ENCODE data around the gene SLC35A2.

The SLC35A2 gene

DNA sequence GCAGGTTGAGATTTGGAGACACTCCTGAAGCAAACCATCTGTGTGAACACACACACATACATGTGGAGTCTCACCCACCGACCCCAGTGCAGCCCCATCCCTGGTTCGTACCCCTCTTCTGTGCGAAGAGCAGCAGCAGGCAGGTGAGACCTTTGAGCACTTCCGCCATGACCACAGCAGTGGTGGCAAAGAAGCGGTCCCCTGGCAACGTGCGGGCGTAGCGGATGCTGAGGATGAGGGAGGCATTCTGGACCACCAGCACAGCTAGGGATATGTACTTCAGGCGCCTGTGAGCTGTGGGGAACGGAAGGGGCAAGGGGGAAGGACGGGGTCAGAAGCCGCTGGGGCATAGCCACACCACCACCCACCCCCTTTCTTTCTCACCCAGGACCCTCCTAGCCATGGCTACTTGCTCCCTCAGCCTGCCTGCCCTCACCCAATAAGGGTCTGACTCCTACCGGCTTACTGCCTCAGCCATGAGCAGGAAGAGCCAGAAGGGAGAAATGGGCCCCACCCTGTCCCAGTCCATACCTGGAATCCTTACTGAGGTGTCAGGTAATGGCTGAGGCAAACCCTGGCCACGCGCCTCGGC, 1.6 kb downstream of the SLC35A2 start:
- H3K4me3 ChIP-seq (ENCODE audit: low read depth, low read length): no peak overlapping the region
- TF ChIP-seq, protein P1, sequence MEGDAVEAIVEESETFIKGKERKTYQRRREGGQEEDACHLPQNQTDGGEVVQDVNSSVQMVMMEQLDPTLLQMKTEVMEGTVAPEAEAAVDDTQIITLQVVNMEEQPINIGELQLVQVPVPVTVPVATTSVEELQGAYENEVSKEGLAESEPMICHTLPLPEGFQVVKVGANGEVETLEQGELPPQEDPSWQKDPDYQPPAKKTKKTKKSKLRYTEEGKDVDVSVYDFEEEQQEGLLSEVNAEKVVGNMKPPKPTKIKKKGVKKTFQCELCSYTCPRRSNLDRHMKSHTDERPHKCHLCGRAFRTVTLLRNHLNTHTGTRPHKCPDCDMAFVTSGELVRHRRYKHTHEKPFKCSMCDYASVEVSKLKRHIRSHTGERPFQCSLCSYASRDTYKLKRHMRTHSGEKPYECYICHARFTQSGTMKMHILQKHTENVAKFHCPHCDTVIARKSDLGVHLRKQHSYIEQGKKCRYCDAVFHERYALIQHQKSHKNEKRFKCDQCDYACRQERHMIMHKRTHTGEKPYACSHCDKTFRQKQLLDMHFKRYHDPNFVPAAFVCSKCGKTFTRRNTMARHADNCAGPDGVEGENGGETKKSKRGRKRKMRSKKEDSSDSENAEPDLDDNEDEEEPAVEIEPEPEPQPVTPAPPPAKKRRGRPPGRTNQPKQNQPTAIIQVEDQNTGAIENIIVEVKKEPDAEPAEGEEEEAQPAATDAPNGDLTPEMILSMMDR (IDR thresholded peaks at IDR 0.05; ENCODE audit: borderline replicate concordance, insufficient read depth, low read depth, low read length): no peak

DNA sequence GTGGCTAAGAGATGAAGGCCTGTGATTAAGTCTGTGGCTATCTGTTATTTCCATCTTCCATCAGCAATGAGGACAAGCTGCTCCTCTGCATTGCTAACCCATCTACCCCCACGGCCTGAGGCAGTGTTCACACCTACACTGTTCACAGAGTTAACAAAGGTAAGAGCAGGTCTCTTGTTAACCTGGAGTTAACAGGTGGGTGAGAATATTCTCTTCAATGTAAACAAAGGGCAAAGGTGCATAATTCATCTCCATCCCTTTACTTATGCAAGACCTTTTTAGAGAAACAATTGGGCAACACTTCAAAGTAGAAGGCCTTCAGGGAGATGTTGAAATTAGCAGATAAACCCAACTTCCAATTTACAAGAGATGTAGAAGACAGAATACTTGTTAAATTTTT, 2.8 kb downstream of the SLC35A2 start:
- TF ChIP-seq, protein P1 (IDR thresholded peaks at IDR 0.05; ENCODE audit: borderline replicate concordance, insufficient read depth, low read depth, low read length): no peak

DNA sequence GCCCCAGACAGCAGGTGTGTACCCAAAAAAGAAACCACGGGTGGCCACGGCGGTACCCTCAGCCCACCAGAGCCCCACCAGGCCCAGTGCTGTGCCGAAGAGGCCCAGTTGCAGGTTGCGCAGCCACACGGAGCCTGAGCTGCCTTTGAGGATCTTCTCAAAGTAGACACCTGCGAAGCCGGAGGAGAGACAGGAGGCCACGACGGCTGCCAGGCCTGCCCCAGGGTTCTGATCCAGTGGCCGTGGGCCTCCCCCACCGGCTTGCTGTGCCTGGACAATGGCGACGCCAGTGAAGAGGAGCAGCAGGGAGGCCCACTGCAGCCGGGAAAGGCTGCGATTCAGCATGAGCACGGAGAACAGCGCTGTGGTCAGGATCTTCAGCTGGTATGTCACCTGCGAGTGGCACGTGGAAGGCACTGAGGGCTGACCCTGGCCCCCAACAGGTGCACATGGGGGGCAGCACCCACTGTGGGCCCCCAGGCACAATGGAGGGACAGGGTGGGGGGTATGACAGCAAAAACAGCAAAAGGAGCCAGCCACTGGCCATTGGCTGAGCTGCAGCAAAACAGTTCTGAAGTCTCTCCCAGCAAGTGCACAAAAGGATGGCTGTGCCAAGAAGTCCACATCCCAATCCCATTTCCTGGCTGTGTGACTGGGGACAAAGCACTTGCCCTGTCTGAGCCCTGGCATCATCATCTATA, 6.2 kb downstream of the SLC35A2 start:
- TF ChIP-seq, protein P1 (IDR thresholded peaks at IDR 0.05; ENCODE audit: borderline replicate concordance, insufficient read depth, low read depth, low read length): no peak
- H3K4me3 ChIP-seq (ENCODE audit: low read depth, low read length): no peak overlapping the region

More for the DNA sequence above, 2.8 kb downstream of the SLC35A2 start:
- no peak overlapping the region for H3K4me3 ChIP-seq (ENCODE audit: low read depth, low read length)

- TF ChIP-seq, protein P1 (IDR thresholded peaks at IDR 0.05; ENCODE audit: borderline replicate concordance, insufficient read depth, low read depth, low read length): no peak
- H3K4me3 ChIP-seq (ENCODE audit: low read depth, low read length): no peak overlapping the region
Measured at GRCh38 chrX:48904626-48905025, 6.8 kb downstream of the SLC35A2 start.

GRCh38 chrX:48904180-48904579, 7.3 kb downstream of the SLC35A2 start:
- H3K4me3 ChIP-seq (ENCODE audit: low read depth, low read length): no peak overlapping the region
- TF ChIP-seq, protein P1 (IDR thresholded peaks at IDR 0.05; ENCODE audit: borderline replicate concordance, insufficient read depth, low read depth, low read length): no peak

DNA sequence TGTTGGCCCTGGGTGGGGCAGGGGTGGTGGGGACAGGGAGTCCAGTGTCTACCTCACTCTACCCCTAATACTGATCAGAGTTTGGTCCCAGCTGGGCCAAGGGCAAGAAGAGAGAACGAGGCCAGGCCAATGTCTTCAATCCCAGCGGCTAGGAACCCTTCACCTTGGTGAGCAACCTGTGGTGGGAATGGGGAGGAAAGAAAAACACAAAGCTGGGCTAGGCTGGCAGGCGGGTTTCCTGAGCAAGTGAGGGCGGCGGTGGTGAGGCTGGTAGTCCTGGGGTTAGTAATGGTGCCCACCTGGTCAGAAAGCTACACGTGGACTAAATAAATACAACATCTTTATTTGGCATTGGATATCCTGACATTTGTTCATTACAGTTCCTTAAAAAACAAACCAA, 8.2 kb downstream of the SLC35A2 start:
- no peak overlapping the region for H3K4me3 ChIP-seq (ENCODE audit: low read depth, low read length)
- TF ChIP-seq, protein P1 (IDR thresholded peaks at IDR 0.05; ENCODE audit: borderline replicate concordance, insufficient read depth, low read depth, low read length): no peak

- TF ChIP-seq, protein P1 (IDR thresholded peaks at IDR 0.05; ENCODE audit: borderline replicate concordance, insufficient read depth, low read depth, low read length): no peak
- no peak overlapping the region for H3K4me3 ChIP-seq (ENCODE audit: low read depth, low read length)
Measured at GRCh38 chrX:48902776-48903175, 8.7 kb downstream of the SLC35A2 start.

Data from GM12875 (cell line).